Neutrophil (primary cell): ENCODE results near the gene LSP1.

Experiments used
- H3K27ac ChIP-seq: fragments of 200-600 bp; sonication (generic); 2 replicates; pipeline ENCODE4 v1.5.1; 2016; ENCODE audit warnings: mild to moderate bottlenecking, moderate library complexity
- H3K27me3 ChIP-seq: fragments of 200-600 bp; sonication (generic); 2 replicates; pipeline ENCODE4 v1.6.0; 2016; ENCODE audit warnings: mild to moderate bottlenecking
- H3K36me3 ChIP-seq: fragments of 200-600 bp; sonication (generic); 2 replicates; pipeline ENCODE4 v1.5.1; 2017
- H3K4me1 ChIP-seq, 2 experiments: fragments of 200-600 bp in 1 of 2; sonication (generic) in 1 of 2; 1 replicate in 1 of 2; 2 replicates in 1 of 2; pipeline versions ENCODE4 v1.5.1 to v1.6.1; 2013 to 2016; ENCODE audit warnings: low read depth in 1 of 2, low read length in 1 of 2, mild to moderate bottlenecking in 1 of 2, moderate library complexity in 1 of 2; ENCODE audit not compliant: control insufficient read depth in 1 of 2, insufficient read depth in 1 of 2
- H3K4me3 ChIP-seq, 2 experiments: fragments of 200-600 bp in 1 of 2; sonication (generic) in 1 of 2; 1 replicate in 1 of 2; 2 replicates in 1 of 2; pipeline ENCODE4 v1.5.1; 2013 to 2016; ENCODE audit warnings: low read depth in 1 of 2, low read length in 1 of 2, mild to moderate bottlenecking in 1 of 2, moderate library complexity in 1 of 2
- H3K9me3 ChIP-seq: fragments of 200-600 bp; sonication (generic); 2 replicates; pipeline ENCODE4 v1.5.1; 2016
- TF ChIP-seq, protein P1 (sequence below): fragments of 200-600 bp; sonication (generic); IDR thresholded peaks from 2 replicates; pipeline ENCODE4 v1.5.1; 2016; ENCODE audit warnings: antibody characterized with exemption

Gene LSP1

DNA sequence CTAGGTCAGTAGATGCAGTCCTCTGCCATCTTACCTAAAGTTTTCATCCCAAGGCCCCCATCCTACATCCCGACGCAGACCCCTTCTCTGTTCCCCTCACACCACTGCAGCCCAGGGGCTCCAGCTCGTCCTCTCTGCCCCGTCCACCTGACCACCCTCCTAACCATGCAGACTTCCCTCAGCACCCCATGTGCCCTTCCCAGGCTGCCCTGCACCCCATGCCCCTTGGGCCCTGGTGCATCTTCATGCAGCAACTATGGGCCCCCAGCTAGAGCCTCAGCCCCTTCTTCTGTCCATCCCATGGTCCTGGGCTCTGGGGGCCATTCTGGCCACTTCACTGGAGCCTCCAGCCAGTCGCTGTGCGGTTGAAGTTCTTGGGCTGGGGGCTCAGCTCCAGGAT lies 35.9 kb downstream of the LSP1 start:
- TF ChIP-seq, protein P1, sequence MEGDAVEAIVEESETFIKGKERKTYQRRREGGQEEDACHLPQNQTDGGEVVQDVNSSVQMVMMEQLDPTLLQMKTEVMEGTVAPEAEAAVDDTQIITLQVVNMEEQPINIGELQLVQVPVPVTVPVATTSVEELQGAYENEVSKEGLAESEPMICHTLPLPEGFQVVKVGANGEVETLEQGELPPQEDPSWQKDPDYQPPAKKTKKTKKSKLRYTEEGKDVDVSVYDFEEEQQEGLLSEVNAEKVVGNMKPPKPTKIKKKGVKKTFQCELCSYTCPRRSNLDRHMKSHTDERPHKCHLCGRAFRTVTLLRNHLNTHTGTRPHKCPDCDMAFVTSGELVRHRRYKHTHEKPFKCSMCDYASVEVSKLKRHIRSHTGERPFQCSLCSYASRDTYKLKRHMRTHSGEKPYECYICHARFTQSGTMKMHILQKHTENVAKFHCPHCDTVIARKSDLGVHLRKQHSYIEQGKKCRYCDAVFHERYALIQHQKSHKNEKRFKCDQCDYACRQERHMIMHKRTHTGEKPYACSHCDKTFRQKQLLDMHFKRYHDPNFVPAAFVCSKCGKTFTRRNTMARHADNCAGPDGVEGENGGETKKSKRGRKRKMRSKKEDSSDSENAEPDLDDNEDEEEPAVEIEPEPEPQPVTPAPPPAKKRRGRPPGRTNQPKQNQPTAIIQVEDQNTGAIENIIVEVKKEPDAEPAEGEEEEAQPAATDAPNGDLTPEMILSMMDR, result no peak
- Histone ChIP-seq H3K27ac (peak overlapping the region; percentile 68), H3K36me3 (peaks cover 87% of the 10 kb centered on the region), H3K4me3 (peak overlapping the region in 1 of 2 experiments; percentile 18), H3K9me3 (no peaks in the 10 kb centered on the region), H3K27me3 (peaks cover 40% of the 10 kb centered on the region), H3K4me1 (peaks cover 24 to 56% of the 10 kb centered on the region in 2 experiments)

DNA sequence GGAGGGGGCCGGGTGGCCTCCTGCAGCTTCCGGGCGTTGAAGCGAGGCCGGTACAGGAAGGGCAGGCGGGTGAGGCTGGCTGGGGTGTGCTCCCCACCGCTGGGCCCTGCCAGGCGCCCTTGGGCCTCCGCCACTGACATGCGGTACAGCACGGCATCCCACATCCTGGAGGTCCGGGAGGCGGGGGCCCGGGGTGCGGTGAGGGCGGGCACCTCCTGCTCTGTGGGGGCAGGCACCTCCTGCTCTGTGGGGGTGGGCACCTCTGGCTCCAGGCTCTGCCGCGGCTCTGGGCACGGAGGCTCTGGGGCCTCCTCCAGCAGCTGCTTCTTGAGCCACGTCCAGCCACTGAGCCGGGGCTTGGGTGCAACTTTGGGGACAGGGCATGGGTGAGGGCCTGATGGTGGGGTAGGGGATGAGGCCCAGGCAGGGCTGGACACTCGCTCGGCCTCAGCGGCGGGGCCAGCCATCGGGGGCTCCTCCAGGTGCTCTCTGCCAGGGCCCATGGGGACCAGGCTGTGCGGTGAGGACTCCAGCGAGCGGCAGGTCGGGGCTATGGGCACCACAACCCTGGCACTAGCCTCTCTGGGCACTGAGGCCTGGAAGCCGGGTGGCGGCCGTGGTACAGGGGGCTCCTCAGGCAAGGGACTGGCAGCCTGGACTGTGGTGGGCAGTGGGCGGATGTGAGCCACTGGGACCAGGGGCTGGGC lies 36.5 kb downstream of the LSP1 start:
- peaks cover 24 to 56% of the 10 kb centered on the region in 2 experiments for H3K4me1 ChIP-seq
- peak overlapping the region in 1 of 2 experiments; percentile 18 for H3K4me3 ChIP-seq
- TF ChIP-seq, protein P1, result no peak
- H3K27me3 ChIP-seq, result peaks cover 40% of the 10 kb centered on the region
- no peaks in the 10 kb centered on the region for H3K9me3 ChIP-seq
- peaks cover 81% of the 10 kb centered on the region for H3K36me3 ChIP-seq
- peak overlapping the region; percentile 68 for H3K27ac ChIP-seq

DNA sequence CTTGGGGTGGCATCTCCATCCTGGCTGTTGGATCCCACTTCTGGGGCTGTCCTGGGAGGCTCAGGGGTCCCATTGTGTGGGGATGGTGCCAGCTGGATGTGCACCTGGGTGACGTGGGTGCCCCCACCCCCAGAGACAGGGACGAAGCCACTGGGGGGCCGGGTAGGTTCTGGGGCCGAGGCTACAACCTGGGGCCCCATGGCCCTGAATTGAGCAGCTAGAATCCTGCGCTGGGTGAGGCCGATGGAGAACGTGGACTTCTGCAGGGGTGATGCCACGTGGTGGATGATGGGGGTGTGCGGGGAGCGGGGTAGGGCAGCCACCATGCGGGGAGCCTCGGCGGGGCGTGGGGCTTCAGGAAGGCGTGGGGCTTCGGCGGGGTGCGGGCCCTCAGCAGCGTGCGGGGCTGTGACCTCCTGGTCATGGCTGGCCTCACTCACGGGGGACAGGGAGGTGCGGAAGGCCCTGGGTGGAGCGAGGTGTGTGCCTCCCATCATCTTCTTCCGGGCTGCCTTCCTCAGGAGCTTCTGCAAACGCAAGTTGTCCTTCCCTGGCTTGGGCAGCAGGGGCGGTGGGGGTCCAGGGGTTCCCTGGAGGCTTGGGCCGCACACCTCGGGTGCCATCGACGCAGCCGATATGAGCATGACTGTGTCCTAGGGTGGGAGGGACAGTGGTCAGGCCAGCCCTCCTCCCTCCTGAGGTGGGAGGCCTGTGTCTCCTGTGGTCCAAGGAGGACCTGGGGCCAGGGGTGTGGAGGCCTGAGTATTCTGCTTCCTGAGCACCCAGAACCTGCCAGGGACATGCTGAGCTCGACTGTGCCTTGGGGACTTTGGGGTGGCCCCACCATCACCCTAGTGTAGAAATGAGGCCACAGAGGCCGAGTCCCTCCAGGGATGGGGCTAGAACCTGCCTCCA lies 37.3 kb downstream of the LSP1 start:
- TF ChIP-seq, protein P1, result no peak
- H3K4me3 ChIP-seq, result no peak overlapping the region
- peak overlapping the region; percentile 68 for H3K27ac ChIP-seq
- peaks cover 24 to 56% of the 10 kb centered on the region in 2 experiments for H3K4me1 ChIP-seq
- peaks cover 73% of the 10 kb centered on the region for H3K36me3 ChIP-seq
- peaks cover 40% of the 10 kb centered on the region for H3K27me3 ChIP-seq
- no peaks in the 10 kb centered on the region for H3K9me3 ChIP-seq

DNA sequence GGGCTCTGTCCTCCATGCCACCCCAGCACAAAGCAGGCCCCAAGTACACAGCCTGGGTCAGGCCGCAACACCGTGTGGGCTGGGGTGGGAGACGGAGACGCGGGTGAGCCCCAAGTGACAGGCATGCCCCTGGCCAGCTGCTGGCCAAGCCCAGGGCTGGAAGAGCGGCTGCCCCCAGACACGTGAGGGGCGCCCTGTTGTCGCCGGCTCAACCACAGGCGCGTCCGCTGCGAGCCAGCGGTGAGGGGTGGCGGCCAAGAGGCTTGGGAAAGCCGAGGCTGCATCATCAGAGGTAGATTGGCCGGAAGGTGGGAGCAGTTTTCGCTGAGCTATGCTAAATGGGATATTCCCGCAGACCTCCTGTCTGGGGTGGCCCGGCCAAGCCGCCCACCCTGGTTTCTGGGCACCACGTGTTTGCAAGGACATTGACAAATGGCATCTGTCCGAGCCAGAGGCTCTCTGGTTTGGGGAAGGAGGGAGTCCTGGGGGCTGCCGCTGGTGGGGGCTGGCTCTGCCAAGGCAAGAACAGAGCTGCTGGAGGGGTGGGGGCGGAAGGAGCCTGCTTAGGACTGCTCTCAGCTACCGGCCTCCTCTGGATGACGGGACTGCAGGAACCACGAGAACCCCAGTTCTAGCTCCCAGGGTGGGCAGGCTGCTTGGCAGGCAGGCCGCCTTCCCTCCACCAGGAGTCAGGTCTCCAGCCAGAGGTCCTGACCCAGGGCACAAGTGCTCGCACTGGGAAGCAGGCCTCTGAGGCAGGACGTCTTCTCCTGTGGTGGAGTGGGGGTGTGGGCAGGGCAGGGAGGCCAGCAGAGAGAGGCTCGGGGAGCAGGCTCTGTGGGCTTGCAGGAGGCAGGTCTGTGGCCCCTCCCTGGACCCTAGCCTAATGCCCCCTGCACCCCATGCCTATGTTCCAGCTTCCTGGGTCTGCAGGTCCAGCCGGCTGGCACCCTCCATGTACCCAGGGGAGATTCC lies 38.3 kb downstream of the LSP1 start:
- Histone ChIP-seq H3K4me3 (no peak overlapping the region), H3K4me1 (peaks cover 24 to 56% of the 10 kb centered on the region in 2 experiments), H3K27ac (peak overlapping the region; percentile 68), H3K36me3 (peaks cover 64% of the 10 kb centered on the region), H3K9me3 (no peaks in the 10 kb centered on the region), H3K27me3 (peaks cover 38% of the 10 kb centered on the region)
- TF ChIP-seq, protein P1, result no peak

DNA sequence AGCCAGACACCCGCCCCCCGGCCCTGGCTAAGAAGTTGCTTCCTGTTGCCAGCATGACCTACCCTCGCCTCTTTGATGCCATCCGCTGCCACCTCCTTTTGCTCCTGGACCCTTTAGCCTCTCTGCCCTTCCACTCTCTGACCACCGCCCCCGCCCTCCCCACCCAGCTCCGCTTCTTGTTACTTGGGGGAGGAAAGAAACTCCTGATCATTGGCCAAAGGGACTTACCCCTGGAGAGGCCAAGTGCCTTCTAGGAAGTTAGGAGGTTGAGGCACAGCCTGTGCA lies 38.9 kb downstream of the LSP1 start, which contains the start of gene PRR33:
Gene PRR33, minus strand, starts transcription at position 65 of the 285 bp plus-strand sequence. CDS start 1,311 bp downstream, outside the sequence.
- no peak within 1 kb of the TSS for H3K4me3 ChIP-seq
- peak within 1 kb of the TSS; percentile 68 for H3K27ac ChIP-seq
- H3K27me3 ChIP-seq, result peaks cover 32% of the 10 kb centered on the region
- H3K36me3 ChIP-seq, result peaks cover 57% of the 10 kb centered on the region
- H3K9me3 ChIP-seq, result no peaks in the 10 kb centered on the region
- H3K4me1 ChIP-seq, result peaks cover 25 to 52% of the 10 kb centered on the region in 2 experiments
- TF ChIP-seq, protein P1, result no peak
